ENCODE data around the gene RNF187. TPM values are rescaled to one million over a fixed set of nuclear protein-coding genes. Genes with fewer than 3 reads are reported as not detected.

Gene RNF187
- total RNA-seq, 1 donor from 2014 or later = 79.8 TPM

GRCh38 chr1:228514421-228514820, 27.2 kb downstream of the RNF187 start:
- DNase-seq (no peak), ATAC-seq (no peak)
- Histone ChIP-seq H3K27me3 (ENCODE audit: low read depth) (peaks cover 3% of the 10 kb centered on the region), H3K4me1 (no peaks in the 10 kb centered on the region), H3K27ac (no peak overlapping the region), H3K9me3 (no peaks in the 10 kb centered on the region), H3K36me3 (no peaks in the 10 kb centered on the region), H3K4me3 (no peak overlapping the region)
- TF ChIP-seq CTCF (IDR thresholded peaks at IDR 0.05) = no peak
- intact Hi-C loops (cut with DNase I) = no loop called here

GRCh38 chr1:228515200-228515834, 28.1 kb downstream of the RNF187 start:
- DNase-seq = no peak
- ATAC-seq = peak in 1 of 2 donors; percentile 24
- H3K4me3 ChIP-seq = no peak overlapping the region
- no peaks in the 10 kb centered on the region for H3K36me3 ChIP-seq
- H3K27me3 ChIP-seq (ENCODE audit: low read depth) = peaks cover 3% of the 10 kb centered on the region
- TF ChIP-seq CTCF (IDR thresholded peaks at IDR 0.05) = peak; percentile 69
- intact Hi-C loops (cut with DNase I) = no loop called here
- no peaks in the 10 kb centered on the region for H3K4me1 ChIP-seq
- H3K27ac ChIP-seq = no peak overlapping the region
- no peaks in the 10 kb centered on the region for H3K9me3 ChIP-seq

GRCh38 chr1:228517655-228518054, 30.5 kb downstream of the RNF187 start:
- ATAC-seq = no peak
- peaks cover 3% of the 10 kb centered on the region for H3K27me3 ChIP-seq (ENCODE audit: low read depth)
- intact Hi-C loops (cut with DNase I) = no loop called here

GRCh38 chr1:228527596-228527995, 40.4 kb downstream of the RNF187 start:
- H3K4me1 ChIP-seq = no peaks in the 10 kb centered on the region
- ATAC-seq (no peak), DNase-seq (no peak)
- intact Hi-C loops (cut with DNase I) = no loop called here
- no peaks in the 10 kb centered on the region for H3K27me3 ChIP-seq (ENCODE audit: low read depth)
- no peaks in the 10 kb centered on the region for H3K9me3 ChIP-seq
- H3K36me3 ChIP-seq = no peaks in the 10 kb centered on the region
- TF ChIP-seq CTCF (IDR thresholded peaks at IDR 0.05) = no peak
- no peak overlapping the region for H3K27ac ChIP-seq
- H3K4me3 ChIP-seq = no peak overlapping the region

More at GRCh38 chr1:228517655-228518054, 30.5 kb downstream of the RNF187 start:
- no peak for TF ChIP-seq CTCF (IDR thresholded peaks at IDR 0.05)
- Histone ChIP-seq H3K4me3 (no peak overlapping the region), H3K27ac (no peak overlapping the region), H3K36me3 (no peaks in the 10 kb centered on the region), H3K4me1 (no peaks in the 10 kb centered on the region), H3K9me3 (no peaks in the 10 kb centered on the region)
- no peak for DNase-seq

GRCh38 chr1:228528612-228529011, 41.4 kb downstream of the RNF187 start:
- Histone ChIP-seq H3K27ac (no peak overlapping the region), H3K4me3 (no peak overlapping the region), H3K9me3 (no peaks in the 10 kb centered on the region), H3K4me1 (no peaks in the 10 kb centered on the region), H3K36me3 (no peaks in the 10 kb centered on the region), H3K27me3 (ENCODE audit: low read depth) (no peaks in the 10 kb centered on the region)
- no peak for TF ChIP-seq CTCF (IDR thresholded peaks at IDR 0.05)
- intact Hi-C loops (cut with DNase I) = no loop called here
- no peak for DNase-seq
- ATAC-seq = no peak
